ENCODE results near the gene MDP1.

MDP1 gene

DNA sequence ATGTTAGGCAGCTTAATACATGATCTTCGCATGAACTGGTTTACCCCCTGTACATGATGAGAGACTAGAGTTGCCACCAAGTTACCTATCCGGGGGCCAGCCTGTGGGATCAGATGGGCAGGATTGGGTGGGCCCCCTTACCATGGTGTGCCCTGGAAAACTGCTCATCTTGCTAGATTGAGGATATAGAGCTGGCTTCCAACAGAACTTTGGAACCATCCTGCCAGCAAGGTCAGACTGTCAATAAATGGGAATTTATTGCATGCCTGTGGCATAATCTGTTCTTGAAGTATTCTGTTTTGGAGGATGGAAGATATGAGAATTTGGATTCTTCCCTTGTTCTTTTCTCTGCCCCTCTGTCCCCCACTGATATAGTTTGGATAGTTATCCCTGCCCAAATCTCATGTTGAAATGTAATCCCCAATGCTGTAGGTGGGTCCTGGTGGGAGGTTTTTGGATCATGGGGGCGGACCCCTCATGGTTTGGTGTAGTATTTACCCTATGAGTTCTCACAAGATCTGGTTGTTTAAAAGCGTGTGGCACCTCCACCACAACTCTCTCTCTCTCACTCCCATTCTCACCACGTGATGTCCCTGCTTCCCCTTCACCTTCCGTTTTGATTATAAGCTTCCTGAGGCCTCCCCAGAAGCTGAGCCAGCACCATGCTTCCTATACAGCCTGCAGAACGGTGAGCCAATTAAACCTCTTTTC lies 16.9 kb downstream of the MDP1 start:
- DNase-seq: no peak
- no peak for ATAC-seq
- Mint-ChIP-seq H3K9me3 (peaks cover 13 to 17% of the 10 kb centered on the region in 2 donors), H3K4me3 (peak overlapping the region in 1 of 2 donors; percentile 2), H3K27me3 (no peaks in the 10 kb centered on the region), H3K4me1 (peaks cover 51% of the 10 kb centered on the region), H3K27ac (peak overlapping the region in 1 of 2 donors; percentile 42)

DNA sequence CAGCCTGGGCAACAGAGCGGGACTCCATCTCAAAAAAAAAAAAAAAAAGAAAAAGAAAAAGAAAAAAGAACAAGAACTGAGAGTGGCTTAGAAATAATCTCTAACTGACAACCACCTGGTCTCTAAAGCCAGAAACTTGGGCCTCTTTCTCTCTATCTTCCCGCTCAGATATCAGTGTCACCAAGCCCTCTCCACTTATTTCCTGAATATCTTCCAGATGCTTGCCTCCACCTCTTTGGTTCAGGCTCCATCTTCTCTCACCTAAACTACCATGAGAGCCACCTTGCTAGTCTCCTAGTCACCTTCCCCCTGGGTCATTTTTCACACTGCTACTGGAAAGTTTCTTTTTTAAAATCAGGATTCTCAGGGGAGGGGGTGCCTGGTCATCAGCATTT lies 18.8 kb downstream of the MDP1 start:
- H3K4me1 Mint-ChIP-seq: peaks cover 66% of the 10 kb centered on the region
- no peak for ATAC-seq

DNA sequence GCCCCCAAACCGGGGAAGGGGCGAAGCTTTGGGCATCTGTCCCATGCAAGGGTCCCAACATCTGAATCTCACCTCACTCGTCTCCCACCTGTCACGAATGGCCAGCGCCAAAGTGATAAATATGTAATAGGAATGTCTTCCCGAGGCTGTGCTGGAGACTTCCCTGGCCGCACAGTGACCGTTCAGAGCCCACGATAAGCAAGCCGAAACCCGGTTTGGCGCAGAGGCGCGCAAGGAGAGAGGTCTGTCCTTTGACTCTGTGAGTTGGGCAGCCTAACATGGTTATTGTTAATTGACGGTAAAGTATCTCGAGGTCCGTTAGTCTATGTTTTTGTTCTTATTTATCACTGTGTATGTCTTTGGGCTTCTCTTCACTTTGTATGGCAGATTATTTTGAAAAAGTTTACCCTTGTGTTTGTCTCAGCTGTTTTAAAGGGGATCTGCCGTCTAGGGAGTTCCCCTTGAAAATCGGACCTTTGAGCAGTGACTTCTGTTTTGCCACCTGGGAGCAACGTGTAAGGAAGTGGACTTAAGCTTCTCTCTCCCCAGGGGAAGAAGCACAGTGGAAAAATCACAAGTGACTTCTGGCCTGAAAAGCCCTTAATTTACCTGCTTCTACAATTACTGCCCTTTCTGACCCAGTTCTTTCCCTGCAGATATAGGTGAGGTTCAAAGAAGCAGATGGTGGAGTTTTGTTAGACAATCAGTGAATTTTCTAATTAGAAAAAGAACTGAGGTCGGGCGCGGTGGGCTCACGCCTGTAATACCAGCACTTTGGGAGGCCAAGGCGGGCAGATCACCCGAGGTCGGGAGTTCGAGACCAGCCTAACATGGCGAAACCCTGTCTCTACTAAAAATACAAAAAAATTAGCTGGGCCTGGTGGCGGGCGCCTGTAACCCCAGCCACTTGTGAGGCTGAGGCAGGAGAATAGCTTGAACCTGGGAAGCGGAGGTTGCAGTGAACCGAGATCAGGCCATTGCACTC lies 19.5 kb downstream of the MDP1 start:
- Mint-ChIP-seq H3K9me3 (peaks cover 3 to 4% of the 10 kb centered on the region in 2 donors), H3K27me3 (no peaks in the 10 kb centered on the region), H3K27ac (peak overlapping the region; percentile 99 to 100), H3K4me1 (peaks cover 69% of the 10 kb centered on the region), H3K4me3 (peak overlapping the region; percentile 94 to 98)
- no peak for DNase-seq
- ATAC-seq: no peak

More for the DNA sequence above, 18.8 kb downstream of the MDP1 start:
- H3K27me3 Mint-ChIP-seq: no peaks in the 10 kb centered on the region
- DNase-seq: no peak
- peaks cover 6 to 9% of the 10 kb centered on the region in 2 donors for H3K9me3 Mint-ChIP-seq
- peak overlapping the region; percentile 94 to 98 for H3K4me3 Mint-ChIP-seq
- H3K27ac Mint-ChIP-seq: peak overlapping the region in 1 of 2 donors; percentile 77

DNA sequence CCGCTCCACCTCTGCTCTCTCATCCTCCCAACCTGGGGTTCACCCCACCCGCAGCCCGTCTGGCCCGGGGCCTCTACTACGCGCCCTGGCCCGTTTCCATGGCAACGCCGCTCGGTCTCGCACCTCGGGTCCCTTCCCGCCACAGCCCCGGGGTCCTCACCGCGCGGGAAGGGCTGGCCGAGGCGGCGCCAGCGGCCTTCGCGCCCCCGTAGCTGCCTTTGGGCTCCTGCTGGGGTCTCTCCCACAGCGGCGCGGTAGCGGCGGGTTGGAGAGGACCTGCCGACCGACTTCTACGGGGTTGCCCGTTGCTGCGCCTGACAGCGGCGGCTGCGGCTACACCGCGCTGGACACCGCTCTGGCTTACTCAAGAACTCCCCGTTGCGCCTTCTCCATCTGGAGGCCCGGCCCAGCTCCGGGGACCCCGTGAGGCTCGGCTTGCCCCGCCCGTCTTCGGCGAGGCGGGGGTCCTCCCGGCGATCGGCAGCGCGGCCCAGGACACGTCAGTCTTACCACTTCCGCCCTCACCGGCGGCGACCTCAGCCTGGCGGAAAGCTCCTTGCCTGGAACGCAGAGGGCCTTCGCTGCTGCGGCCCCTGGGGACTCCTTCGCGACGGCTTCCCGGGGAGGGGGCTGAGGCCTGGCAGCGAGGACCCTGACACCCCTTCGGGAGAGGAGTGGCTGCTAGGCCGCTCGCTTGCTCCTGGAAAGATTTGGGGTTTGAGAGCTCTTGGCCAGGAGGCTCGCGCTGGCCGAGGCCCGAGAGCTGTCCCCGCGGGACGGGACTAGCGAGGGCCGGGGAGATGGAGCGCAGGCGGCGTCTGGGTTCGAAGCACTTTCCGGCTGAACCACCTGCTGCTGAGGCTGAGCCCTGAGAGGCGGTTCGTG lies 20.4 kb downstream of the MDP1 start, which contains the start of gene TM9SF1:
Gene TM9SF1 (minus strand): TSS at position 256 of the 885 bp plus-strand sequence. CDS start 422 bp downstream, outside the sequence.
- DNase-seq (peak; percentile 86 to 90), ATAC-seq (peak; percentile 95)
- Mint-ChIP-seq H3K4me1 (peaks cover 67% of the 10 kb centered on the region), H3K27ac (peak within 1 kb of the TSS; percentile 99 to 100), H3K9me3 (no peaks in the 10 kb centered on the region), H3K4me3 (peak within 1 kb of the TSS; percentile 94 to 98), H3K27me3 (no peaks in the 10 kb centered on the region)

DNA sequence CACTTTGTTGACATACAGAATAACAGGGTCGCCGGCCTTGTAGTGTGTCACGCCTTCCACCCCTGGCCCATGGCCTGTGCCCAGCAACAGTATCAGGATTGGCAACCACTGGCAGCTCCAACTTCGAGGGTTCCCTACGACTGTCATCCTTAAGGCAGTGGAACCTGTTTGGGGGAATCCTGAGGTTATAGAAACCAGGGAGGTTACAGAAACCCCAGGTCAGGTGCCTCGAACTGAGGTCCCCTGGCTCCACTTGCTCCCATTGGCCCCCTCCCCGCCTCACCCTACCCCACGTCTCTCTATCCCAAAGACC lies 21.0 kb downstream of the MDP1 start:
- H3K4me3 Mint-ChIP-seq: peak overlapping the region; percentile 94 to 98
- no peaks in the 10 kb centered on the region for H3K27me3 Mint-ChIP-seq
- no peak for DNase-seq
- no peaks in the 10 kb centered on the region for H3K9me3 Mint-ChIP-seq
- ATAC-seq: no peak
- peaks cover 72% of the 10 kb centered on the region for H3K4me1 Mint-ChIP-seq
- H3K27ac Mint-ChIP-seq: peak overlapping the region; percentile 78 to 100

DNA sequence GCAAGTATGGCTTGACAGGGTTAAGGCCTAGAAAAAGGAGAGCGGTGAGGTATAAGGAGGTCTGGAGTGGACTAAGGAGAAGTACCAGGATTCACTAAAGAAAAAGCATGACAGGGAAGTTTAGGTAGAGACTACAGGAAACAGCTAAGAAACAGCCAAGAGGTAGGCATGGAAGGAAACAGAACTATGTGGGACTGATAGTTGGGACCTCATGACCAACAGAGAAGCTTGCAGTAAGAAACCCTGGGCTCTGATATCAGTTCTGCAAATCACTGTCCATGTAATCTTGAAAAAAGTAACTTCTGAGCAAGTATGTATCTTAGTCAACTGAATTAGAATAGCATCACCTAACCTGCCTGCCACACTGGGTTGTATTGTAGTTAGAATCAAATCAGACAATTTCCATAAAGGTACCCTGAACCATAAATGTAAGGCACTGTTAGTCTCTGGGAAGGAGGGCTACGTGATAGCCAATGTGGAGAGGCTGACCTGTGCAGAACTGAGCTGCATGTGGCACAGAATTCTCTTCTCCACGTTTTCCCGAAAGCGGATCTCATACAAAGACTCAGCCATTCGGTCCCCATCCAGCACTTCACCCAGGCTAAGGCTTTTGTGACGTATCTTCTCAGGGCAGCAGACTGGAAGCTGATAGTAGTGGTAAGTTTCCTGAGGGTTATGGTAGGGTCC lies 21.5 kb downstream of the MDP1 start:
- Mint-ChIP-seq H3K4me3 (peak overlapping the region; percentile 94 to 98), H3K4me1 (peaks cover 72% of the 10 kb centered on the region), H3K27ac (peak overlapping the region in 1 of 2 donors; percentile 78), H3K9me3 (no peaks in the 10 kb centered on the region), H3K27me3 (no peaks in the 10 kb centered on the region)
- no peak for DNase-seq
- no peak for ATAC-seq

DNA sequence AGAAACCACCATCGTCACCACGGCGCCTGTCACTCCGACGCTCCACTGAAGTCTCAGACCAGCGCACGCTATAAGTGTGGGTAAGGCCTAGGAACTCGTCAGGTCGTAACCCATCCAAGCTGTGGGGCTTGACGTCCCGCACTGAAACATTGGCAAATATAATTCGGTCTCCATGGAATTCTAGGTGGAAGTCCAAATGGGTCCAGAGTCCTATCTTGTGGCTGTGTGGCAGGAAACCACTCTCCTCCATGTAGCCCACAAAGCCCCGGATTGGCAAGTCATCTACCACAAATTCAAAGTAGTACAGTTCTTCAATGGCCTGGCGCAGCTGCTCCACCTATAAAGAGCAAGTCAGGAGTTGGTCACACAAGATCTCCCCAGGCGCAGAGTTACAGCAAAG lies 22.9 kb downstream of the MDP1 start:
- Mint-ChIP-seq H3K27ac (peak overlapping the region in 1 of 2 donors; percentile 65), H3K27me3 (no peaks in the 10 kb centered on the region), H3K9me3 (no peaks in the 10 kb centered on the region), H3K4me1 (peaks cover 74% of the 10 kb centered on the region), H3K4me3 (no peak overlapping the region)
- DNase-seq: no peak
- no peak for ATAC-seq

DNA sequence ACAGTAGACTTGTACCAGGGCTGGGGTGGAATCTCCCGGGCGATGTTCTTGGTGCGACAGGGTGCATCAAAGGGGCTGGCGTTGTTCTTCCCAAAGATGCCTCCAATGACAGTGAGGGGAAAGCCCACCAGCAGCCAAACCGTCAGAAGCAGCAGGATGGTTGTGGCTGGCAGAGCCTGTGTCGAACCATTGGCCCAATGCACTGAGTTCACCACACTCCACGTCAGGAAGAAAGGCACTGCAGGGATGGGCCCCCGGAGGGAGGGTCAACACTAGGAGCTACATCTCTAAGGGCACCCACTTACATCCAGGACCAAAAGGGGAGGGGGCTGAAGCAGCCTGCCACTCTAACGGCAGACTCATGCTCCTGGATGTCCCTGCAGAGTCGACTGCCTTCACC lies 25.4 kb downstream of the MDP1 start:
- Mint-ChIP-seq H3K27me3 (no peaks in the 10 kb centered on the region), H3K27ac (peak overlapping the region in 1 of 2 donors; percentile 79), H3K9me3 (no peaks in the 10 kb centered on the region), H3K4me1 (peaks cover 72% of the 10 kb centered on the region), H3K4me3 (no peak overlapping the region)
- DNase-seq (no peak), ATAC-seq (no peak)

DNA sequence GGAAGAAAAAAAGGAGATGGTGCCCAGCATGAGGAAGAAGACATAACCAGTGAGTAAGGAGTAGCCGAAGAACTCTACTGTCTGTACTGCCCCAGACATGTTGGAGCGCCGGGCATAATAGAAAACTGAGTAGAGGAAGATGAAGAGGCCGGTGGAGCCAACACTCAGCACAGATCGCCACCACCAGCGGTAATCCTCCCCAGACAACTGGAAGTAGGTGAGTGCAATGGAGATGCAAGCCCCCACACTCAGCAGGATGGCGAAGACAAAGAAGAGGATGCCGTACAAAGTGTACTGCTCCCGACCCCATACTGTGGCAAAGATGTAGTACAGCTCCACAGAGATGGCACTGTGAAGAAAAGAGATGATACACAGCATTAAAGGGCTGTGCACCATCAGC lies 26.4 kb downstream of the MDP1 start:
- H3K4me1 Mint-ChIP-seq: peaks cover 69% of the 10 kb centered on the region
- no peak for ATAC-seq
- DNase-seq: no peak
- H3K27ac Mint-ChIP-seq: peak overlapping the region in 1 of 2 donors; percentile 45
- H3K4me3 Mint-ChIP-seq: peak overlapping the region in 1 of 2 donors; percentile 88
- H3K9me3 Mint-ChIP-seq: no peaks in the 10 kb centered on the region
- H3K27me3 Mint-ChIP-seq: no peaks in the 10 kb centered on the region

DNA sequence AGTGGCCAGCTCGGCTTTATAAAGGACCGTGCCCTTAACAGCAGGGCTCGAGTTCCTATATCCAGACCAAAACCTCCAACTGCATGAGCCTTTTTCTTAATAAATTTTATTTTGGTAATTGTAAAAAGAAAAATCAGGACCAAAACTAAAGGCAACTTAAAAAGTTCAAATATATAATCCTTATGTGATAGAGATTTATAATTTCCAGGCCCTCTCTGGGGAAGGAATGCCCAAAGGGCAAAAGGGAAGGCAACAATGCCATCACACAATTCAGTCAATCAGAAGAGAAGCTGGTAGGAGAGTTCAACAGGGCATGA lies 26.8 kb downstream of the MDP1 start:
- DNase-seq (no peak), ATAC-seq (no peak)
- Mint-ChIP-seq H3K4me1 (peaks cover 64% of the 10 kb centered on the region), H3K27me3 (no peaks in the 10 kb centered on the region), H3K9me3 (no peaks in the 10 kb centered on the region), H3K4me3 (peak overlapping the region; percentile 88 to 97), H3K27ac (peak overlapping the region; percentile 45 to 93)

DNA sequence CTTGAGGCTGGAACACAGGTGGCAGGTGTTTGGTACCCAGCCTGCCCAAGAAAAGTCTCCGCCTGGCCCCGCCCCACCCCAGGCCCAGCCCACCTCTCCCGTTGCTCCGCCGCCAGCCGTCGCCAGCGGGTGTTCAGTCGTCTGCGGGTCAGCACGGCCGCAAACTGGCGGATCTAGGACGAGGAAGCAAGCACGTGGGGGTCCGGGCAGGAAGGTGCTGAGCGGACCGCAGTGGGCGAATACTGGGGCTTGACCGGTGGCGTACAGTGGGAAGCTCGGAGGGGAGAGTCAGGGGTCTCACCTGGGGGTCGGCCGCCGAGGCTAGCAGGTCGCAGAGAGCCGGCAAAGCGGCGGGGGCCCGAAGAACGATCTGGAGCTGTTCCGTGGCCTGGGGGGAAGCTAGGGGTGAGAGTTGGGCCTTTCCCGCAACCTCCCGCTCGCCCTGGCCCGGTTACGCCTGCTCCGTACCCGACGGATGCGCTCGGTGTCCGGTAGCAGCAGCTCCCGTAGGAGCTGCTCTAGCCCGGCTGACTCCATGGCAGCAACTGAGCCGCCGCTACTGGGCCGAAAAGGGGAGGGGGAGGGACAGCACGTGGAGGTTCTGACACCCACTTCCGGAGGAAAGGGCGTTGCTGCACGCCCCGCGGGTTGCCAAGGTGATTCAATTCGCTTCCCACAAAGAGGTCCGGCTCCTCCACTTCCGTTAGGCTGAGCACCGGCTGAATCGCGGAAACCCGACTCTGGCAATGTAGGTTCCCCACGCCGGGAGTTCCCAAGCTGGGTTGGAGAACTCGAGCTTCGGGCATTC lies 27.4 kb downstream of the MDP1 start, which contains the start of gene IPO4:
Gene IPO4 (minus strand): TSS at position 566 of the 808 bp plus-strand sequence. CDS start 29 bp downstream, at position 537.
- Mint-ChIP-seq H3K9me3 (no peaks in the 10 kb centered on the region), H3K27me3 (no peaks in the 10 kb centered on the region), H3K4me1 (peaks cover 62% of the 10 kb centered on the region), H3K4me3 (peak within 1 kb of the TSS; percentile 88 to 97), H3K27ac (peak within 1 kb of the TSS; percentile 45 to 93)
- DNase-seq: peak; percentile 90 to 95
- ATAC-seq: peak; percentile 97

DNA sequence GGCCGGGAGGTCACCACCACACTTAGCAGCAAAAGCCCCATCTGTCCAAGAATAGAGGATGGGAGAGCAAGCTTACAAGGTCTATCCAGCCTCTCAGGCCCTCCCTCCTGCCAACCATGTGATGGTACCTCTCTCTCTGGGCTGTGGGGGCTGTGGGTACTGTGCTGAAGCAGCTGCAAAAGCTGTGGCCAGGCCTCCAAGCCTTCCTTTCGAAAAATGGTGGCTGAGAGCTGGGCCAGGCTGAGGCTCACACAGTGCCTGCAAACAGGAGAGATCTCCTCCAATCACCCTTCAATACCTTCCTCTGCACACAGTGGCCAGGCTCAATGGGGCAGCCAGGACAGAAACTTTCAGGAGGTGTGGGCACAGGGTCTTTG lies 28.3 kb downstream of the MDP1 start:
- DNase-seq (no peak), ATAC-seq (no peak)
- peak overlapping the region; percentile 88 to 97 for H3K4me3 Mint-ChIP-seq
- no peaks in the 10 kb centered on the region for H3K27me3 Mint-ChIP-seq
- no peaks in the 10 kb centered on the region for H3K9me3 Mint-ChIP-seq
- peak overlapping the region in 1 of 2 donors; percentile 45 for H3K27ac Mint-ChIP-seq
- peaks cover 64% of the 10 kb centered on the region for H3K4me1 Mint-ChIP-seq

DNA sequence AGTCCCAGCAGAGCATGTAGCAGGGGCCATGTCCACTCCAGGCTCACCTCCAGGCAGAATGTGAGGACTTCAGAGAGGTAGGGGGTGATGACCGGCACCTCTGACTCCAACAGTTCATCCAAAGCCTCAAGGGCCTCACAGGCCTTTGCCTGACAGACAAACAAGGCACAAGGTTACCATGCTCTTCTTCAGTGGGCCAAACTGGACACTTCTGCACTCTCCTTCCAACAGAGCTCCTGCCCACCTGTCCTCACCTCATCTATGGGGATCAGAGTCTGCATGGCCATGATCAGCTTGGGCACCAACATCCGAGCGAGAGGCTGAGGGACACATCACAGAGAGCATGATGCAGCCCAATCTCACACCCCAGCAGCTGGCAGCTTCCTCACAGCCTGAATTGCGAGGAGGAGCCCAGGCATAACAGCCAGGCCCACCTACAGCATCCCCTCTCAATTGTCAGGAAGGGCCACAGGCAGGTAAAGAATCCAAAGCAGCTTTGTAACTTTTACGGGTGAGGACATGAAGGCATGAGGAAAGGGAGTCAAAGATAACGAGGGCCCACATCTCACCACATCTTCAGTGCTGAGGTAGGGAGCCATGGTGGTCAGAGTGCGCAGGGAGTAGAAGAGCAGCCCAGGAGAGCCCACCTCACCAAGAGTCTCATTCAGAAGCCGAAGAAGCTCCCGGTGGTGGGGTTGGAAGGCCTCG lies 28.9 kb downstream of the MDP1 start:
- Mint-ChIP-seq H3K4me1 (peaks cover 64% of the 10 kb centered on the region), H3K4me3 (peak overlapping the region; percentile 68 to 97), H3K27ac (peak overlapping the region in 1 of 2 donors; percentile 65), H3K9me3 (no peaks in the 10 kb centered on the region), H3K27me3 (no peaks in the 10 kb centered on the region)
- no peak for ATAC-seq
- DNase-seq: no peak

All from stimulated activated naive CD8-positive, alpha-beta T cell treated with anti-CD3 and anti-CD28 coated beads, Interleukin-15, amount 100 ng/mL, for 72 hours (primary cell).